ENCODE data around the gene SNTG2. TPM values are rescaled to one million over a fixed set of nuclear protein-coding genes. Genes with fewer than 3 reads are reported as not detected.

Gene SNTG2
- total and polyA plus RNA-seq, 10 of the 15 experiments (the other 5 are each of a cell fraction or from before 2014, with no cell fraction given), result not detected

DNA sequence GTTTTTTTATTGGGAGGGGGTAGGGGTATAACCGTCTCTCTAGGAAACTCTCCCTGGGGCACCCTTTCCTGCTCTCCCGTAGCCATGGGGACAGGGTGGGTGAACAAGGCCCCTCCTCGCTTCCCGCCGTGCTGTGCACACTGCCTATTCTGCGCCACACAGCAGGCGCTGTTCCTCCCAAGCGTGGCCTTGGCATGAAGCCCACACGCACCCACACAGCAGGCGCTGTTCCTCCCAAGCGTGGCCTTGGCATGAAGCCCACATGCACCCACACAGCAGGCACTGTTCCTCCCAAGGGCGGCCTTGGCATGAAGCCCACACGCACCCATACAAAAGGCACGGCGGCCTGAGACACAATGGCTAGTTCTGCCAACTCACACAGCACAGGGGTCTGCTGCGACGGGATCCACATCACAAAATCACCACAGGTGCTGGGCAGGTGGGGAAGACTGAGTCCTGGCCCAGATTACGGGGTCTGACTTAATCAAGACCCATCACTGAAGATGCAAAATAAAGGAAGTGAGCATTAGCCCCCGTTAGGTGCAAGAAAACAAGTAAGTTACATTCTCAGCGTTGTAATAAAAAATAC lies 416.0 kb downstream of the SNTG2 start:
- no peak for FAIRE-seq
- Histone ChIP-seq H3K27ac (ENCODE audit: control insufficient read depth, insufficient read depth) (no peak overlapping the region), H3K9me3 (replicated peaks; ENCODE audit: control insufficient read depth, insufficient read depth, low read length) (no peaks in the 10 kb centered on the region), H3K79me2 (ENCODE audit: control insufficient read depth, insufficient read depth, low read length) (no peaks in the 10 kb centered on the region), H2AFZ (ENCODE audit: control insufficient read depth, low read depth, low read length) (no peak overlapping the region), H3K27me3 (replicated peaks in 1 of 2; ENCODE audit: control insufficient read depth in 2 of 2, insufficient read depth in 2 of 2, low read length in 1 of 2) (no peaks in the 10 kb centered on the region), H3K9ac (ENCODE audit: control insufficient read depth, insufficient read depth, low read length) (no peak overlapping the region), H3K4me3 (no peak overlapping the region), H4K20me1 (ENCODE audit: control insufficient read depth, insufficient read depth) (no peaks in the 10 kb centered on the region), H3K4me2 (ENCODE audit: control insufficient read depth, insufficient read depth) (no peak overlapping the region), H3K36me3 (ENCODE audit: control insufficient read depth in 2 of 2, insufficient read depth in 2 of 2, low read length in 1 of 2) (no peaks in the 10 kb centered on the region), H3K4me1 (ENCODE audit: control insufficient read depth, insufficient read depth, low read length) (no peaks in the 10 kb centered on the region)
- POLR2A ChIA-PET, result no interaction called here
- no TSS peak for BruUV-seq (replicated peaks)
- in situ Hi-C loops (cut with MboI), result no loop called here
- WGBS (ENCODE audit: insufficient coverage, insufficient replicate concordance, low lambda C conversion rate, missing lambda C conversion rate), result 10% methylated on average over 20 of the region's 20 CpGs
- SMC1A ChIA-PET (ENCODE audit: uncharacterized antibody, unreplicated experiment), result no interaction called here
- no peak for ATAC-seq
- RAD21 ChIA-PET (ENCODE audit: unreplicated experiment), result no interaction called here
- TF ChIP-seq KAT2A (conservative IDR thresholded peaks at IDR 0.05; ENCODE audit: control insufficient read depth, low read depth, low read length) (no peak), CHD1 (IDR thresholded peaks at IDR 0.05; ENCODE audit: low read depth, low read length) (no peak), STAT3 (IDR thresholded peaks at IDR 0.05; ENCODE audit: low read depth, low read length) (no peak), ZBED1 (IDR thresholded peaks at IDR 0.05; ENCODE audit: borderline replicate concordance) (no peak)
- TF ChIP-seq, protein P1, sequence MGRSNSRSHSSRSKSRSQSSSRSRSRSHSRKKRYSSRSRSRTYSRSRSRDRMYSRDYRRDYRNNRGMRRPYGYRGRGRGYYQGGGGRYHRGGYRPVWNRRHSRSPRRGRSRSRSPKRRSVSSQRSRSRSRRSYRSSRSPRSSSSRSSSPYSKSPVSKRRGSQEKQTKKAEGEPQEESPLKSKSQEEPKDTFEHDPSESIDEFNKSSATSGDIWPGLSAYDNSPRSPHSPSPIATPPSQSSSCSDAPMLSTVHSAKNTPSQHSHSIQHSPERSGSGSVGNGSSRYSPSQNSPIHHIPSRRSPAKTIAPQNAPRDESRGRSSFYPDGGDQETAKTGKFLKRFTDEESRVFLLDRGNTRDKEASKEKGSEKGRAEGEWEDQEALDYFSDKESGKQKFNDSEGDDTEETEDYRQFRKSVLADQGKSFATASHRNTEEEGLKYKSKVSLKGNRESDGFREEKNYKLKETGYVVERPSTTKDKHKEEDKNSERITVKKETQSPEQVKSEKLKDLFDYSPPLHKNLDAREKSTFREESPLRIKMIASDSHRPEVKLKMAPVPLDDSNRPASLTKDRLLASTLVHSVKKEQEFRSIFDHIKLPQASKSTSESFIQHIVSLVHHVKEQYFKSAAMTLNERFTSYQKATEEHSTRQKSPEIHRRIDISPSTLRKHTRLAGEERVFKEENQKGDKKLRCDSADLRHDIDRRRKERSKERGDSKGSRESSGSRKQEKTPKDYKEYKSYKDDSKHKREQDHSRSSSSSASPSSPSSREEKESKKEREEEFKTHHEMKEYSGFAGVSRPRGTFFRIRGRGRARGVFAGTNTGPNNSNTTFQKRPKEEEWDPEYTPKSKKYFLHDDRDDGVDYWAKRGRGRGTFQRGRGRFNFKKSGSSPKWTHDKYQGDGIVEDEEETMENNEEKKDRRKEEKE (IDR thresholded peaks at IDR 0.05), result no peak
- no peak for DNase-seq (ENCODE audit: low read depth, low spot score)
- intact Hi-C loops (cut with micrococcal nuclease; ENCODE audit: unreplicated experiment), result no loop called here
- CTCF ChIA-PET, result no interaction called here

- in situ Hi-C loops (cut with MboI), result no loop called here
- ATAC-seq, result no peak
- no peaks in the 10 kb centered on the region for H3K79me2 ChIP-seq (ENCODE audit: control insufficient read depth, insufficient read depth, low read length)
- ChIA-PET CTCF (no interaction called here), POLR2A (no interaction called here), SMC1A (ENCODE audit: uncharacterized antibody, unreplicated experiment) (no interaction called here), RAD21 (ENCODE audit: unreplicated experiment) (no interaction called here)
- H3K4me3 ChIP-seq, result no peak overlapping the region
- intact Hi-C loops (cut with micrococcal nuclease; ENCODE audit: unreplicated experiment), result no loop called here
- H3K27ac ChIP-seq (ENCODE audit: control insufficient read depth, insufficient read depth), result no peak overlapping the region
- H3K36me3 ChIP-seq (ENCODE audit: control insufficient read depth in 2 of 2, insufficient read depth in 2 of 2, low read length in 1 of 2), result no peaks in the 10 kb centered on the region
- no peaks in the 10 kb centered on the region for H3K27me3 ChIP-seq (replicated peaks in 1 of 2; ENCODE audit: control insufficient read depth in 2 of 2, insufficient read depth in 2 of 2, low read length in 1 of 2)
- H3K4me2 ChIP-seq (ENCODE audit: control insufficient read depth, insufficient read depth), result no peak overlapping the region
- no TSS peak for BruUV-seq (replicated peaks)
- no peak for FAIRE-seq
- no peak overlapping the region for H2AFZ ChIP-seq (ENCODE audit: control insufficient read depth, low read depth, low read length)
- no peaks in the 10 kb centered on the region for H3K4me1 ChIP-seq (ENCODE audit: control insufficient read depth, insufficient read depth, low read length)
- H3K9ac ChIP-seq (ENCODE audit: control insufficient read depth, insufficient read depth, low read length), result no peak overlapping the region
- 8% methylated on average over 9 of the region's 9 CpGs for WGBS (ENCODE audit: insufficient coverage, insufficient replicate concordance, low lambda C conversion rate, missing lambda C conversion rate)
- TF ChIP-seq NFYA (IDR thresholded peaks at IDR 0.05; ENCODE audit: borderline replicate concordance, low read depth, low read length) (no peak), EGR1 (IDR thresholded peaks at IDR 0.05; ENCODE audit: borderline replicate concordance in 1 of 2, low read depth in 2 of 2, low read length in 2 of 2) (no peak), HDGF (IDR thresholded peaks at IDR 0.05) (no peak), ZSCAN29 (IDR thresholded peaks at IDR 0.05) (no peak), HDAC2 (IDR thresholded peaks at IDR 0.05) (no peak), NR2C2 (IDR thresholded peaks at IDR 0.05; ENCODE audit: borderline replicate concordance, control insufficient read depth, insufficient read length, low read depth) (no peak), RBBP5 (conservative IDR thresholded peaks at IDR 0.05) (no peak)
- TF ChIP-seq, protein P2, sequence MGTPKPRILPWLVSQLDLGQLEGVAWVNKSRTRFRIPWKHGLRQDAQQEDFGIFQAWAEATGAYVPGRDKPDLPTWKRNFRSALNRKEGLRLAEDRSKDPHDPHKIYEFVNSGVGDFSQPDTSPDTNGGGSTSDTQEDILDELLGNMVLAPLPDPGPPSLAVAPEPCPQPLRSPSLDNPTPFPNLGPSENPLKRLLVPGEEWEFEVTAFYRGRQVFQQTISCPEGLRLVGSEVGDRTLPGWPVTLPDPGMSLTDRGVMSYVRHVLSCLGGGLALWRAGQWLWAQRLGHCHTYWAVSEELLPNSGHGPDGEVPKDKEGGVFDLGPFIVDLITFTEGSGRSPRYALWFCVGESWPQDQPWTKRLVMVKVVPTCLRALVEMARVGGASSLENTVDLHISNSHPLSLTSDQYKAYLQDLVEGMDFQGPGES (IDR thresholded peaks at IDR 0.05), result no peak
- no peaks in the 10 kb centered on the region for H4K20me1 ChIP-seq (ENCODE audit: control insufficient read depth, insufficient read depth)
- no peak for DNase-seq (ENCODE audit: low read depth, low spot score)
- H3K9me3 ChIP-seq (replicated peaks; ENCODE audit: control insufficient read depth, insufficient read depth, low read length), result no peaks in the 10 kb centered on the region
These were observed 417.0 kb downstream of the SNTG2 start for GRCh38 chr2:1367601-1368000.
